ENCODE data around the gene TJP1. TPM values are rescaled to one million over a fixed set of nuclear protein-coding genes. Genes with fewer than 3 reads are reported as not detected.
"Not testable (repeated sequence)": the region's sequence is repeated elsewhere in the genome, so short reads cannot be mapped to it uniquely, and the experiment has no call there.

TJP1 gene
- polyA plus RNA-seq, 1 donor = 185 TPM

DNA sequence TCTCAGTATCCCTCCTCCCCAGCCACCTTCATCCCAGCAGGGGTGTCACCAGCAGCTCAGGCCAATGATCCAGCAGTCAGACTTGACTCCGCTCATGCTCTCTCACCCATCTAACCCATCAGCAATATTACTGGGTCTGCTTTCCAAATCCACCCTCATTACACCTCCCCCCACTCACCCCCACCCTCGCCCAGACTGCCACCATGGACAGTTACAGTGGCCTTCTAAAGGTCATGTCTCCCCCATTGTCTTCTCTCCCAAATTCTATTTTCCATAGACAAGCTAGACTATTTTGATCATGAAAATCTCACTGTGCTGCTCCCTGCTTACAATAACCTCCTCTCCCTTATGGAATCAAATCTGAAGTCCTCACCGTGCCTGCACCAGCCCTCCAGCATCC is 156.0 kb downstream of the TJP1 start:
- no peak for DNase-seq

DNA sequence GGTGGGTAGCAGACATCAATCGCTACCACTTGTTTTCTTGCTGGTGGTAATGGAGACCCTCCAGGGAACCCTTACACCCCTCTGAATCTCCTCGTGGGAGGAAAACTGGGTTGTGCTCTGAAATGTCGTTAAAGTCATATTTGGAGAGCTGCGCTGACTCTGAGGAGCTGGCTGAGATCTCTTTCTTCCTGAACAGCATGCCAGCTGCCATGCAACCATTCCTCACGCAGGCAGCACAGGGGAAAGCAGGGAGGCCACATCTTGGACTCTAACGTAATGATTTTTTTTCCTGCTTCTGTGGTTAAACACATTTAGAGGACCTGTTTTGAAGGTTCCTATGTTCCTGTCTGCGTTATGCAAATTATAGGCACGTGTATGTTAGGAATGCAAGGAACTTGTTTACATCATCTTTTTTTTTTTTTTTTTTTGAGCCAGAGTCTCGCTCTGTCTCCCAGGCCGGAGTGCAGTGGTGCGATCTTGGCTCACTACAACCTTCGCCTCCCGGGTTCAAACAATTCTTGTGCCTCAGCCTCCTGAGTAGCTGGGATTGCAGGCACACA is 156.7 kb downstream of the TJP1 start:
- DNase-seq = no peak

- no peak for DNase-seq
These were observed 157.9 kb downstream of the TJP1 start for GRCh38 chr15:29664406-29664805.

DNA sequence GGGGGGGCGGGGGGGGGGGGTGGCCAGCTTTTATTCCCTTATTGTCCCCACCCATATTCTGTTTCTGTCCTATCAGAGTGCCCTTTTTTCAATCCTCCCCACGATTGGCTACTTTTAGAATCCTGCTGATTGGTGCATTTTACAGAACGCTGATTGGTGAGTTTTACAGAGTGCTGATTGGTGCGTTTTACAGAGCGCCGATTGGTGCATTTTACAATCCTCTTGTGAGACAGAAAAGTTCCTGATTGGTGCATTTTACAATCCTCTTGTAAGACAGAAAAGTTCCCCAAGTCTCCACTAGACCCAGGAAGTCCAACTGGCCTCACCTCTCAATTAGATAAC is 164.8 kb downstream of the TJP1 start:
- not testable (repeated sequence) for DNase-seq

- no peak for DNase-seq
These were observed 165.4 kb downstream of the TJP1 start for GRCh38 chr15:29656636-29657475.

DNA sequence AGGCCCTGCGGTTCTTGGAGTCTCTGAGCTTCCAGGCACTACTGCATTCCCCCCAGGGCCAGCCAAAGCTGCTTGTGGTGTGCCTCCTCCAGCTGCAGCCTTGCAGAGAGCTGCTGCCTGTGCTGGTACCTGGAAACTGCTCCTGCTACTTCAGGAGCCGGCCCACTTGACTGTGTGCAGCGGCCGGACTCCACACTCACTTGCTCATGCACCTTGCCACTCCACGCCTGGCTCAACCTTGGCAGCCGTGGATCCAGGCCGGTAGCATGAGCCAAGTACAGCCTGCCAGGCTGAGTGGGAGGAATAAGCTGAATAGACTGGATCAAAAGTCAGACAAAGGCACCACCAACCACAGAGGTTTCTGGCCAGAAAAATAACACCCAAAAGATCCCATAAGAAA is 169.7 kb downstream of the TJP1 start:
- no peak for DNase-seq

DNA sequence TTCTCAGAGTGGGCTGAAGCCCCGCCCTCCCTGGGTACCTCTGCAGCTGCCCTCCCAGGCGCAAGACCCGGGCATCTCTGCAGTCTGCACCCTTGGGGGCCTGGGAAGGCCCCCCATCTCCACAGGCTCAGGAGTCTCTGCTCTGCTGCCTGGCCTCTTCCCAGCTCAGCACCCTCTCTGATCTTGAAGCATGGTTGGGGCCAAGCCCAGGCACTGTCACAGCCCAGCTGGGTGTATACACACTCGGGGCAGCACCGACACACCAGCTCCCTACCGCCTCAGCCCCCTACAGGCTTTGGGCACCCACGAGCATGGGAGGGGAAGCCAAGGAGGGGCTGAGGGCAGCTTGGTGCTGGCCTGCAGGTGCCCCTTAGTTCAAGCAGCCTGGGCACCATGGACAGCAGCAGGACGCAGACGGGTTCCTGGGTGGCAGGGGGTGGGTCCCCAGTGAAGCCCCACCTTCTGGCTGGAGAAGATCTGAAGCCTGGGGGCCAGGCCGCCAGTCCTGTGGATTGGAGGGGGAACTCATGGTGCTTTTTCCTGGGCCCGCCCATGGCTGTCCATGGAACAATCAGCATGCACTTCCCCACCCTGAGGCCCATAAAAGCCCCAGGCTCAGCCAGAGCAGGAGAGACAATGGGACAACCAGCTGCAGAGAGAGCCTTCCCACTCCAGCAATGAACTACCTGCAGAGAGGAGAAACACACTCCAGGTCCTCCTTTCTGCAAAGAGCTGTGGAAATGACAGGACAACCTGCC is 170.6 kb downstream of the TJP1 start:
- no peak for DNase-seq

All from left kidney (tissue), 2 donors.